ENCODE data around the gene BMI1. TPM values are rescaled to one million over a fixed set of nuclear protein-coding genes. Genes with fewer than 3 reads are reported as not detected.
A peak's percentile ranks its signal among the peaks of the same experiment; 100 is the strongest.

The BMI1 gene
- total and polyA plus RNA-seq, 3 donors from 2014 or later, result 56.3 to 120 (median 111) TPM

GRCh38 chr10:22339761-22340328 lies 18.9 kb downstream of the BMI1 start:
- no peaks in the 10 kb centered on the region for H3K36me3 ChIP-seq (ENCODE audit: low read depth, missing control alignments)
- TF ChIP-seq CTCF (IDR thresholded peaks at IDR 0.05), result no peak
- TF ChIP-seq POLR2A (IDR thresholded peaks at IDR 0.05), result no peak
- DNase-seq, result no peak
- H3K27ac ChIP-seq, result peak overlapping the region; percentile 98 to 99
- H3K9me3 ChIP-seq, result no peaks in the 10 kb centered on the region
- no peaks in the 10 kb centered on the region for H3K27me3 ChIP-seq
- WGBS, 2 donors, result 1% methylated on average over 13 of the region's 13 CpGs
- intact Hi-C loops (cut with DNase I; ENCODE audit: low total_unique reads), result loop anchor here (10.0 kb wide), 1 partner anchor 95 kb away; no protein-coding TSS in a partner anchor
- peaks cover 13% of the 10 kb centered on the region for H3K4me1 ChIP-seq
- H3K4me3 ChIP-seq, result peak overlapping the region; percentile 84 to 94

GRCh38 chr10:22340329-22341189 lies 19.7 kb downstream of the BMI1 start:
- H3K36me3 ChIP-seq (ENCODE audit: low read depth, missing control alignments), result no peaks in the 10 kb centered on the region
- WGBS, 2 donors, result 0 to 2% methylated on average over 16 to 87 of the region's 98 CpGs
- peaks cover 11% of the 10 kb centered on the region for H3K4me1 ChIP-seq
- TF ChIP-seq POLR2A (IDR thresholded peaks at IDR 0.05) (no peak), CTCF (IDR thresholded peaks at IDR 0.05) (no peak)
- H3K27me3 ChIP-seq, result no peaks in the 10 kb centered on the region
- peak overlapping the region; percentile 84 to 94 for H3K4me3 ChIP-seq
- peak; percentile 82 for DNase-seq
- peak overlapping the region; percentile 98 to 99 for H3K27ac ChIP-seq
- no peaks in the 10 kb centered on the region for H3K9me3 ChIP-seq
- intact Hi-C loops (cut with DNase I; ENCODE audit: low total_unique reads), result loop anchor here (10.0 kb wide), 1 partner anchor 94 kb away; no protein-coding TSS in a partner anchor

GRCh38 chr10:22341190-22341925 lies 20.5 kb downstream of the BMI1 start:
- WGBS, 2 donors, result 5 to 10% methylated on average over 28 to 40 of the region's 40 CpGs
- Histone ChIP-seq H3K27ac (peak overlapping the region; percentile 98 to 99), H3K36me3 (ENCODE audit: low read depth, missing control alignments) (no peaks in the 10 kb centered on the region), H3K27me3 (no peaks in the 10 kb centered on the region), H3K4me1 (peaks cover 11% of the 10 kb centered on the region), H3K9me3 (no peaks in the 10 kb centered on the region), H3K4me3 (peak overlapping the region; percentile 84 to 94)
- DNase-seq, result no peak
- TF ChIP-seq CTCF (IDR thresholded peaks at IDR 0.05), result no peak
- intact Hi-C loops (cut with DNase I; ENCODE audit: low total_unique reads), result loop anchor here (10.0 kb wide), 1 partner anchor 93 kb away; no protein-coding TSS in a partner anchor

GRCh38 chr10:22341926-22342196 lies 21.0 kb downstream of the BMI1 start:
- H3K4me3 ChIP-seq, result peak overlapping the region in 1 of 2 donors; percentile 94
- WGBS, 2 donors, result 29 to 44% methylated on average over 3 of the region's 3 CpGs
- intact Hi-C loops (cut with DNase I; ENCODE audit: low total_unique reads), result loop anchor here (10.0 kb wide), 1 partner anchor 93 kb away; no protein-coding TSS in a partner anchor
- peaks cover 11% of the 10 kb centered on the region for H3K4me1 ChIP-seq
- H3K9me3 ChIP-seq, result no peaks in the 10 kb centered on the region
- H3K36me3 ChIP-seq (ENCODE audit: low read depth, missing control alignments), result no peaks in the 10 kb centered on the region
- peak overlapping the region in 1 of 2 donors; percentile 99 for H3K27ac ChIP-seq
- no peak for DNase-seq
- no peaks in the 10 kb centered on the region for H3K27me3 ChIP-seq
- TF ChIP-seq CTCF (IDR thresholded peaks at IDR 0.05) (no peak), POLR2A (IDR thresholded peaks at IDR 0.05) (no peak)

All from testis (tissue), 3 donors.